Measurements from ENCODE around the gene CLASP1. TPM values are rescaled to one million over a fixed set of nuclear protein-coding genes. Genes with fewer than 3 reads are reported as not detected.

The CLASP1 gene
- total RNA-seq, 1 experiment from 2014 or later, result 49.2 TPM

GRCh38 chr2:121483021-121483420 lies 166.2 kb downstream of the CLASP1 start:
- intact Hi-C loops (cut with micrococcal nuclease; ENCODE audit: unreplicated experiment), result no loop called here
- H3K4me3 ChIP-seq (ENCODE audit: low read depth in 2 of 2, low read length in 2 of 2), result no peak overlapping the region
- H3K36me3 ChIP-seq (ENCODE audit: control insufficient read depth, insufficient read depth, low read length), result no peaks in the 10 kb centered on the region; the same call in 1 of the 2 replicates
- ATAC-seq, result no peak
- POLR2A ChIA-PET, result no interaction called here
- CTCF ChIA-PET, result no interaction called here
- H3K27me3 ChIP-seq (ENCODE audit: control insufficient read depth, insufficient read depth, low read length), result no peaks in the 10 kb centered on the region
- no peak overlapping the region for H3K27ac ChIP-seq (ENCODE audit: low read length)
- no TSS peak for BruUV-seq (replicated peaks)
- TF ChIP-seq TCF7L2 (IDR thresholded peaks at IDR 0.05; ENCODE audit: low read depth, low read length) (no peak), REST (IDR thresholded peaks at IDR 0.05; ENCODE audit: insufficient read depth in 1 of 2, low read depth in 2 of 2, low read length in 1 of 2) (no peak), POLR2AphosphoS5 (IDR thresholded peaks at IDR 0.05; ENCODE audit: low read depth, low read length) (no peak), CTCF (IDR thresholded peaks at IDR 0.05) (no peak), SIN3A (IDR thresholded peaks at IDR 0.05; ENCODE audit: borderline replicate concordance, insufficient read depth, low read depth, low read length) (no peak)
- H3K9me3 ChIP-seq (ENCODE audit: control insufficient read depth, insufficient read depth, low read depth, low read length), result no peaks in the 10 kb centered on the region
- no peaks in the 10 kb centered on the region for H3K4me1 ChIP-seq (ENCODE audit: control insufficient read depth, insufficient read depth, low read length)
- in situ Hi-C loops (cut with HindIII; ENCODE audit: low pct_unique_long_range_greater_than_20kb, low sequenced_read_pairs), result no loop called here
- no peak for DNase-seq (ENCODE audit: low read depth, low spot score)

GRCh38 chr2:121480826-121481225 lies 168.4 kb downstream of the CLASP1 start:
- intact Hi-C loops (cut with micrococcal nuclease; ENCODE audit: unreplicated experiment), result no loop called here
- no peaks in the 10 kb centered on the region; the same call in 1 of the 2 replicates for H3K36me3 ChIP-seq (ENCODE audit: control insufficient read depth, insufficient read depth, low read length)
- no TSS peak for BruUV-seq (replicated peaks)
- ChIA-PET POLR2A (no interaction called here), CTCF (no interaction called here)
- H3K9me3 ChIP-seq (ENCODE audit: control insufficient read depth, insufficient read depth, low read depth, low read length), result no peaks in the 10 kb centered on the region
- no peaks in the 10 kb centered on the region for H3K4me1 ChIP-seq (ENCODE audit: control insufficient read depth, insufficient read depth, low read length)
- no peaks in the 10 kb centered on the region for H3K27me3 ChIP-seq (ENCODE audit: control insufficient read depth, insufficient read depth, low read length)
- no peak overlapping the region for H3K4me3 ChIP-seq (ENCODE audit: low read depth in 2 of 2, low read length in 2 of 2)
- in situ Hi-C loops (cut with HindIII; ENCODE audit: low pct_unique_long_range_greater_than_20kb, low sequenced_read_pairs), result no loop called here
- ATAC-seq (no peak), DNase-seq (ENCODE audit: low read depth, low spot score) (no peak)
- TF ChIP-seq SIN3A (IDR thresholded peaks at IDR 0.05; ENCODE audit: borderline replicate concordance, insufficient read depth, low read depth, low read length), result no peak
- TF ChIP-seq CTCF (IDR thresholded peaks at IDR 0.05), result no peak
- TF ChIP-seq POLR2AphosphoS5 (IDR thresholded peaks at IDR 0.05; ENCODE audit: low read depth, low read length), result no peak
- no peak for TF ChIP-seq TCF7L2 (IDR thresholded peaks at IDR 0.05; ENCODE audit: low read depth, low read length)
- TF ChIP-seq REST (IDR thresholded peaks at IDR 0.05; ENCODE audit: insufficient read depth in 1 of 2, low read depth in 2 of 2, low read length in 1 of 2), result no peak
- no peak overlapping the region for H3K27ac ChIP-seq (ENCODE audit: low read length)
